Erythroblast (primary cell): ENCODE data around the gene FAM107B.

Source experiments
- GATA1 ChIP-seq: IDR thresholded peaks from 2 replicates; pipeline ENCODE4 v1.6.1; 2011; ENCODE audit warnings: low read depth, mild to moderate bottlenecking, control low read depth, low read length, moderate library complexity
- POLR2A ChIP-seq: IDR thresholded peaks from 2 replicates; pipeline ENCODE4 v1.6.1; 2011; ENCODE audit warnings: mild to moderate bottlenecking, low read length

DNA sequence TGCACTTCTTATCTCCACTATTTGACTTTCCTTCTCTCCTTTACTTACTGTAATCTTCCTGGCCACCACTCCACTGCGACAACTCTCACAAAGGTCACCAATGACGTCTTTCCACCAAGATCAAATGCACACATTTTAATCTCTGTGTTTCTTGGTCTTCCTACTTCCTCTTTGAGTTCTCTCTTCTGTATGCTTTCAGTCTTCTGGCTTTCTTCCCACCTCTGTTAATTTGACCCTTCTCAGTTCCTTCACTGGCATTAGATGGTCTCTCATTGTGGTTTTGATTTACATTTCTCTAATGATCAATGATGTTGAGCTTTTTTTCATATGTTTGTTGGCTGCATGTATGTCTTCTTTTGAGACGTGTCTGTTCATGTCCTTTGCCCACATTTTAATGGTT, 31.9 kb downstream of the FAM107B start:
- TF ChIP-seq POLR2A (no peak), GATA1 (no peak)
